ENCODE measurements around the gene GPR157. TPM values are rescaled to one million over a fixed set of nuclear protein-coding genes. Genes with fewer than 3 reads are reported as not detected.
A peak's percentile ranks its signal among the peaks of the same experiment; 100 is the strongest.

Gene GPR157
- total and polyA plus RNA-seq, 2 of the 13 experiments (the other 11 are each of a cell fraction or from before 2014, with no cell fraction given), result 10.1 to 19.2 TPM

DNA sequence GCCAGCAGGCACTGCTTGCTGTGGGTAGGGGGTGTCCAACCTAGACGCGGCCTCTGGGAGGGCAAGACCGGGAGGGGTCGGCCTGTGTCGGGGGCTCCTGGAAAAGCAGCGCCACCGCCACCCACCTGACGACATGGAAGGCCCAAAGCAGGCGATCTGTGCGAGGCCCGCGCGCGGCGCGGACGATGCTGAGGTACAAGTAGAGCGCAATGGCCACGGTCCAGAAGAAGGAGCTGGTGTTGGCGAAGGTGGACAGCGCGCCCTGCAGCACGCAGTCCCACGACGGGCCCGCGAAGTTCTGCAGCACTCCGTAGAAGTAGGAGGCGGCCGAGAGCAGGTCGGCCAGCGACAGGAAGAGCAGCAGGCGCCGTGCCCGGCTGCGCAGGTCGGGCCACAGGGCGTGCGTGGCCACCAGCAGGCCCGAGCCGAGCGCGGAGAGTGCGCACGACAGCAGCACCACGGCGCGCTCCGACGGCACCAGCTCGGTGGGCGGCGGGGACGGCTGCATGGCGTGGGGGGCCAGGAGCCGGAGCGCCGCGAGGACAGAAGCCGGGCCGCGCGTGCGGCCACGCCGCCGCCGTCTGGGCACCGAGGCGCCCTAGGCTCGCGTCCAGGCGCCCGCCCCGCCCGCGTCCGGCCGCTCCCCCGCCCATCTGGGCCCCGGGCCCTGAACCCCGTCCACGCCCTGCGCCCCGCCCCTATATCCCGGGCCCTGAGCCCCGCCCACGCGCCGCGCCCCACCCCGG, at the start of gene GPR157 (continued):
- TF ChIP-seq ERF (CRISPR knock-in tag; IDR thresholded peaks at IDR 0.05), result 0 out of 2 replicates have a peak, but pooled peaks have one; percentile 27
- 0 out of 2 replicates have a peak, but pooled peaks have one; percentile 8 for TF ChIP-seq SETDB1 (CRISPR knock-in tag; IDR thresholded peaks at IDR 0.05; ENCODE audit: borderline replicate concordance)
- no peak for TF ChIP-seq ZFP36L1 (CRISPR knock-in tag; IDR thresholded peaks at IDR 0.05)
- peak; percentile 95 for TF ChIP-seq ZNF724P (CRISPR knock-in tag; IDR thresholded peaks at IDR 0.05; ENCODE audit: borderline replicate concordance)
- TF ChIP-seq SAFB2 (CRISPR knock-in tag; IDR thresholded peaks at IDR 0.05; ENCODE audit: borderline replicate concordance, low read depth), result peak; percentile 33; the same call in 1 of the 2 replicates
- TF ChIP-seq, protein P1, sequence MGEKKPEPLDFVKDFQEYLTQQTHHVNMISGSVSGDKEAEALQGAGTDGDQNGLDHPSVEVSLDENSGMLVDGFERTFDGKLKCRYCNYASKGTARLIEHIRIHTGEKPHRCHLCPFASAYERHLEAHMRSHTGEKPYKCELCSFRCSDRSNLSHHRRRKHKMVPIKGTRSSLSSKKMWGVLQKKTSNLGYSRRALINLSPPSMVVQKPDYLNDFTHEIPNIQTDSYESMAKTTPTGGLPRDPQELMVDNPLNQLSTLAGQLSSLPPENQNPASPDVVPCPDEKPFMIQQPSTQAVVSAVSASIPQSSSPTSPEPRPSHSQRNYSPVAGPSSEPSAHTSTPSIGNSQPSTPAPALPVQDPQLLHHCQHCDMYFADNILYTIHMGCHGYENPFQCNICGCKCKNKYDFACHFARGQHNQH (CRISPR knock-in tag; IDR thresholded peaks at IDR 0.05), result peak; percentile 44; the same call in 1 of the 2 replicates
- no peak; the same call in 1 of the 2 replicates for TF ChIP-seq ZNF709 (CRISPR knock-in tag; IDR thresholded peaks at IDR 0.05)
- TF ChIP-seq ZNF274 (CRISPR knock-in tag; IDR thresholded peaks at IDR 0.05), result peak; percentile 69; the same call in 1 of the 2 replicates
- TF ChIP-seq ZC3H13 (CRISPR knock-in tag; IDR thresholded peaks at IDR 0.05), result 0 out of 2 replicates have a peak, but pooled peaks have one; percentile 19
- TF ChIP-seq, protein P2, sequence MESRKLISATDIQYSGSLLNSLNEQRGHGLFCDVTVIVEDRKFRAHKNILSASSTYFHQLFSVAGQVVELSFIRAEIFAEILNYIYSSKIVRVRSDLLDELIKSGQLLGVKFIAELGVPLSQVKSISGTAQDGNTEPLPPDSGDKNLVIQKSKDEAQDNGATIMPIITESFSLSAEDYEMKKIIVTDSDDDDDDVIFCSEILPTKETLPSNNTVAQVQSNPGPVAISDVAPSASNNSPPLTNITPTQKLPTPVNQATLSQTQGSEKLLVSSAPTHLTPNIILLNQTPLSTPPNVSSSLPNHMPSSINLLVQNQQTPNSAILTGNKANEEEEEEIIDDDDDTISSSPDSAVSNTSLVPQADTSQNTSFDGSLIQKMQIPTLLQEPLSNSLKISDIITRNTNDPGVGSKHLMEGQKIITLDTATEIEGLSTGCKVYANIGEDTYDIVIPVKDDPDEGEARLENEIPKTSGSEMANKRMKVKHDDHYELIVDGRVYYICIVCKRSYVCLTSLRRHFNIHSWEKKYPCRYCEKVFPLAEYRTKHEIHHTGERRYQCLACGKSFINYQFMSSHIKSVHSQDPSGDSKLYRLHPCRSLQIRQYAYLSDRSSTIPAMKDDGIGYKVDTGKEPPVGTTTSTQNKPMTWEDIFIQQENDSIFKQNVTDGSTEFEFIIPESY (CRISPR knock-in tag; IDR thresholded peaks at IDR 0.05), result no peak
- TF ChIP-seq ZBTB8A (CRISPR knock-in tag; IDR thresholded peaks at IDR 0.05; ENCODE audit: borderline replicate concordance, low read depth), result no peak
- TF ChIP-seq, protein P3, sequence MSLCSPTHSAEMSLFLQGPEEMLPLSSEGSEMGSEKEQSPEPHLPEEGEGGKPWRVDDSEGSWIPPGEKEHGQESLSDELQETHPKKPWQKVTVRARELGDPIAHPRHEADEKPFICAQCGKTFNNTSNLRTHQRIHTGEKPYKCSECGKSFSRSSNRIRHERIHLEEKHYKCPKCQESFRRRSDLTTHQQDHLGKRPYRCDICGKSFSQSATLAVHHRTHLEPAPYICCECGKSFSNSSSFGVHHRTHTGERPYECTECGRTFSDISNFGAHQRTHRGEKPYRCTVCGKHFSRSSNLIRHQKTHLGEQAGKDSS (CRISPR knock-in tag; IDR thresholded peaks at IDR 0.05; ENCODE audit: borderline replicate concordance, low read depth), result no peak; the same call in 1 of the 2 replicates
- peak; percentile 90 for TF ChIP-seq IKZF4 (CRISPR knock-in tag; IDR thresholded peaks at IDR 0.05; ENCODE audit: borderline replicate concordance, low read depth, not compliant biosample characterization)
- 0 out of 2 replicates have a peak, but pooled peaks have one; percentile 44 for TF ChIP-seq HOXA5 (CRISPR knock-in tag; IDR thresholded peaks at IDR 0.05)
- no peak for TF ChIP-seq ZNF329 (CRISPR knock-in tag; IDR thresholded peaks at IDR 0.05; ENCODE audit: low read depth)
- TF ChIP-seq MXI1 (IDR thresholded peaks at IDR 0.05; ENCODE audit: borderline replicate concordance, low read depth, low read length), result peak; percentile 48; the same call in 1 of the 3 replicates
- no peak; the same call in 1 of the 2 replicates for TF ChIP-seq DMAP1 (CRISPR knock-in tag; IDR thresholded peaks at IDR 0.05)
- TF ChIP-seq GZF1 (CRISPR knock-in tag; IDR thresholded peaks at IDR 0.05), result no peak
- TF ChIP-seq SIX4 (CRISPR knock-in tag; IDR thresholded peaks at IDR 0.05), result no peak
- TF ChIP-seq, protein P4, sequence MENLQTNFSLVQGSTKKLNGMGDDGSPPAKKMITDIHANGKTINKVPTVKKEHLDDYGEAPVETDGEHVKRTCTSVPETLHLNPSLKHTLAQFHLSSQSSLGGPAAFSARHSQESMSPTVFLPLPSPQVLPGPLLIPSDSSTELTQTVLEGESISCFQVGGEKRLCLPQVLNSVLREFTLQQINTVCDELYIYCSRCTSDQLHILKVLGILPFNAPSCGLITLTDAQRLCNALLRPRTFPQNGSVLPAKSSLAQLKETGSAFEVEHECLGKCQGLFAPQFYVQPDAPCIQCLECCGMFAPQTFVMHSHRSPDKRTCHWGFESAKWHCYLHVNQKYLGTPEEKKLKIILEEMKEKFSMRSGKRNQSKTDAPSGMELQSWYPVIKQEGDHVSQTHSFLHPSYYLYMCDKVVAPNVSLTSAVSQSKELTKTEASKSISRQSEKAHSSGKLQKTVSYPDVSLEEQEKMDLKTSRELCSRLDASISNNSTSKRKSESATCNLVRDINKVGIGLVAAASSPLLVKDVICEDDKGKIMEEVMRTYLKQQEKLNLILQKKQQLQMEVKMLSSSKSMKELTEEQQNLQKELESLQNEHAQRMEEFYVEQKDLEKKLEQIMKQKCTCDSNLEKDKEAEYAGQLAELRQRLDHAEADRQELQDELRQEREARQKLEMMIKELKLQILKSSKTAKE (CRISPR knock-in tag; IDR thresholded peaks at IDR 0.05; ENCODE audit: borderline replicate concordance), result peak; percentile 26; the same call in 1 of the 2 replicates
- 0 out of 2 replicates have a peak, but pooled peaks have one; percentile 53 for TF ChIP-seq SNAI1 (CRISPR knock-in tag; IDR thresholded peaks at IDR 0.05; ENCODE audit: borderline replicate concordance)

Data from HepG2 (cell line).